OCI-LY1 (cell line): ENCODE results near the gene LRRC4B.
A peak's percentile ranks its signal among the peaks of the same experiment; 100 is the strongest.
"Not testable (repeated sequence)": the region's sequence is repeated elsewhere in the genome, so short reads cannot be mapped to it uniquely, and the experiment has no call there.

Experiments
- H2AFZ ChIP-seq: fragments of 200-600 bp; sonication (generic), shearing (Covaris generic); 2 replicates; pipeline ENCODE4 v1.6.0; 2014; ENCODE audit warnings: antibody characterized with exemption, mild to moderate bottlenecking, low read length
- H3F3A ChIP-seq: fragments of 200-600 bp; sonication (generic), shearing (Covaris generic); 2 replicates; pipeline ENCODE4 v1.6.0; 2014; ENCODE audit warnings: mild to moderate bottlenecking, antibody characterized with exemption, low read length, moderate library complexity; ENCODE audit not compliant: insufficient read depth
- H3K27ac ChIP-seq: fragments of 200-600 bp; sonication (generic); 2 replicates; pipeline ENCODE4 v1.5.1; 2014; ENCODE audit warnings: low read length, mixed run types, mild to moderate bottlenecking, low read depth; ENCODE audit not compliant: poor library complexity, severe bottlenecking
- H3K27me3 ChIP-seq: fragments of 200-600 bp; sonication (generic); 2 replicates; pipeline ENCODE4 v1.6.0; 2014; ENCODE audit warnings: antibody characterized with exemption, mild to moderate bottlenecking, low read length, moderate library complexity; ENCODE audit not compliant: insufficient read depth
- H3K36me3 ChIP-seq: fragments of 200-600 bp; sonication (generic); 2 replicates; pipeline ENCODE4 v1.6.1; 2014; ENCODE audit warnings: mild to moderate bottlenecking, antibody characterized with exemption, low read length, moderate library complexity, mixed read lengths; ENCODE audit not compliant: insufficient read depth
- H3K4me1 ChIP-seq: fragments of 200-600 bp; sonication (generic); 2 replicates; pipeline ENCODE4 v1.5.1; 2014; ENCODE audit warnings: mild to moderate bottlenecking, low read length, moderate library complexity; ENCODE audit not compliant: insufficient read depth, severe bottlenecking
- H3K4me2 ChIP-seq: fragments of 200-600 bp; sonication (generic), shearing (Covaris generic); 2 replicates; pipeline ENCODE4 v1.6.1; 2014; ENCODE audit warnings: low read length
- H3K4me3 ChIP-seq: fragments of 200-600 bp; sonication (generic); 2 replicates; pipeline ENCODE4 v1.5.1; 2014; ENCODE audit warnings: low read length, low read depth, mild to moderate bottlenecking, mixed read lengths; ENCODE audit not compliant: poor library complexity, severe bottlenecking
- H3K79me2 ChIP-seq: fragments of 200-600 bp; shearing (Covaris generic); 2 replicates; pipeline ENCODE4 v1.6.1; 2016; ENCODE audit warnings: mixed run types, low read length, mixed read lengths; ENCODE audit not compliant: insufficient read depth
- H3K9ac ChIP-seq: fragments of 200-600 bp; sonication (generic), shearing (Covaris generic); 2 replicates; pipeline ENCODE4 v1.6.1; 2014; ENCODE audit warnings: mild to moderate bottlenecking, low read length, mixed read lengths
- H3K9me2 ChIP-seq: fragments of 200-600 bp; sonication (generic), shearing (Covaris generic); 2 replicates; pipeline ENCODE4 v1.6.1; 2014; ENCODE audit warnings: low read depth, mild to moderate bottlenecking, low read length, mixed read lengths
- H3K9me3 ChIP-seq: fragments of 200-600 bp; shearing (Covaris generic); 2 replicates; pipeline ENCODE4 v1.6.1; 2014; ENCODE audit warnings: low read length, mixed read lengths
- H4K20me1 ChIP-seq: fragments of 200-600 bp; sonication (generic), shearing (Covaris generic); 2 replicates; pipeline ENCODE4 v1.6.0; 2016; ENCODE audit warnings: mild to moderate bottlenecking, low read length; ENCODE audit not compliant: insufficient read depth
- EZH2 ChIP-seq: fragments of 200-600 bp; sonication (generic), shearing (Covaris generic); IDR thresholded peaks from 2 replicates; pipeline ENCODE4 v1.8.0; 2017; ENCODE audit warnings: borderline replicate concordance, mixed run types, mild to moderate bottlenecking, antibody characterized with exemption, low read length, moderate library complexity, mixed read lengths
- TF ChIP-seq, protein P1 (sequence below): fragments of 200-600 bp; sonication (generic), shearing (Covaris generic); IDR thresholded peaks from 2 replicates; pipeline ENCODE4 v1.5.1; 2017; ENCODE audit warnings: mild to moderate bottlenecking, antibody characterized with exemption, low read length, moderate library complexity, mixed read lengths

Gene LRRC4B, protein sequence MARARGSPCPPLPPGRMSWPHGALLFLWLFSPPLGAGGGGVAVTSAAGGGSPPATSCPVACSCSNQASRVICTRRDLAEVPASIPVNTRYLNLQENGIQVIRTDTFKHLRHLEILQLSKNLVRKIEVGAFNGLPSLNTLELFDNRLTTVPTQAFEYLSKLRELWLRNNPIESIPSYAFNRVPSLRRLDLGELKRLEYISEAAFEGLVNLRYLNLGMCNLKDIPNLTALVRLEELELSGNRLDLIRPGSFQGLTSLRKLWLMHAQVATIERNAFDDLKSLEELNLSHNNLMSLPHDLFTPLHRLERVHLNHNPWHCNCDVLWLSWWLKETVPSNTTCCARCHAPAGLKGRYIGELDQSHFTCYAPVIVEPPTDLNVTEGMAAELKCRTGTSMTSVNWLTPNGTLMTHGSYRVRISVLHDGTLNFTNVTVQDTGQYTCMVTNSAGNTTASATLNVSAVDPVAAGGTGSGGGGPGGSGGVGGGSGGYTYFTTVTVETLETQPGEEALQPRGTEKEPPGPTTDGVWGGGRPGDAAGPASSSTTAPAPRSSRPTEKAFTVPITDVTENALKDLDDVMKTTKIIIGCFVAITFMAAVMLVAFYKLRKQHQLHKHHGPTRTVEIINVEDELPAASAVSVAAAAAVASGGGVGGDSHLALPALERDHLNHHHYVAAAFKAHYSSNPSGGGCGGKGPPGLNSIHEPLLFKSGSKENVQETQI

DNA sequence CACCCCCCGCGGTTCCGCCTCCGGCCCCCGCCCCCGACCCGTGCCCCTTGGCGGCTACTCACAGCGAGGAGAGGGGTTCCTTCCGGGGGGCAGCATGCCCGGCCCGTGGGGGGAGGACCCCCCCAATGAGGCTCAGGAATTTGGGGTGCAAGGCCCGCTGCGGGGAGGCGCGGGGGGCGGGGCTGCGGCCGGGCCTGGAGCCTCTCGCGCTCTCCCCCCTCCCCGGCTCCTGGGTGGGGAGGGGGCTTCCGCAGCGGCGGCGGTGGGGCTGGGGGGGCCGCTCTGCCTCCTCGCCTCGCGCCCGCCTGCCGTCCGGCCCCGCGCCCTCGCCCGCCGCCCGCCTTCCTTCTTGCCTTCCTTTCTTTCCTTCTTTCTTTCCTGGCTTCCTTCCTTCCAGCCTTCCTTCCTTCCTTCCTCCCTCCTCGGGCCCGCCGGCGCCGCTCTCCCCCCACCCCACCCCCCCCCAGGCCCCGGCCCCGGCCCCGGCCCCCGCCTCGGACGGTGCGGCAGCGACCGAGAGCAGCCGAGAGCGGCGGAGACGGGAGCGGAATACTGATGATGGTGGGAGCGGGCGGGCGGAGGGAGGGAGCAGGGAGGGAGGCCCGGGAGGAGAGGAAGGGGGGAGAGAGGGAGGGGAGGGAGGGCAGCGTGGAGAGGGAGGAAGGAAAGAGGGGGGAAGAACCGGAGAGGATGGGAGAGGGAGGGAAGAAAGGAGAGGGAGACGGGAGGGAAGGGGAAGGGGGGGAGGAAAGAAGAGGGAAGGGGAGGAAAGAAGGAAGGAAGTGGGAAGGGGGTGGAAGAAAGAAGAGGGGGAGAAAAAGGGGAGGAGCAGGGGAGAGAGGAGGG lies at the start of gene LRRC4B:
Gene LRRC4B (minus strand): TSS at position 554 of the 846 bp plus-strand sequence. CDS start 19,597 bp downstream, outside the sequence.
- TF ChIP-seq EZH2, result no peak
- TF ChIP-seq, protein P1, sequence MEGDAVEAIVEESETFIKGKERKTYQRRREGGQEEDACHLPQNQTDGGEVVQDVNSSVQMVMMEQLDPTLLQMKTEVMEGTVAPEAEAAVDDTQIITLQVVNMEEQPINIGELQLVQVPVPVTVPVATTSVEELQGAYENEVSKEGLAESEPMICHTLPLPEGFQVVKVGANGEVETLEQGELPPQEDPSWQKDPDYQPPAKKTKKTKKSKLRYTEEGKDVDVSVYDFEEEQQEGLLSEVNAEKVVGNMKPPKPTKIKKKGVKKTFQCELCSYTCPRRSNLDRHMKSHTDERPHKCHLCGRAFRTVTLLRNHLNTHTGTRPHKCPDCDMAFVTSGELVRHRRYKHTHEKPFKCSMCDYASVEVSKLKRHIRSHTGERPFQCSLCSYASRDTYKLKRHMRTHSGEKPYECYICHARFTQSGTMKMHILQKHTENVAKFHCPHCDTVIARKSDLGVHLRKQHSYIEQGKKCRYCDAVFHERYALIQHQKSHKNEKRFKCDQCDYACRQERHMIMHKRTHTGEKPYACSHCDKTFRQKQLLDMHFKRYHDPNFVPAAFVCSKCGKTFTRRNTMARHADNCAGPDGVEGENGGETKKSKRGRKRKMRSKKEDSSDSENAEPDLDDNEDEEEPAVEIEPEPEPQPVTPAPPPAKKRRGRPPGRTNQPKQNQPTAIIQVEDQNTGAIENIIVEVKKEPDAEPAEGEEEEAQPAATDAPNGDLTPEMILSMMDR, result no peak
- H3K4me3 ChIP-seq, result no peak within 1 kb of the TSS
- no peaks in the 10 kb centered on the region for H3K36me3 ChIP-seq
- H3K9ac ChIP-seq, result no peak within 1 kb of the TSS
- no peaks in the 10 kb centered on the region for H4K20me1 ChIP-seq
- H3K4me2 ChIP-seq, result no peak within 1 kb of the TSS
- H3K4me1 ChIP-seq, result no peaks in the 10 kb centered on the region
- H2AFZ ChIP-seq, result no peak within 1 kb of the TSS
- no peaks in the 10 kb centered on the region for H3K9me2 ChIP-seq
- no peaks in the 10 kb centered on the region for H3K79me2 ChIP-seq
- H3F3A ChIP-seq, result no peaks in the 10 kb centered on the region
- no peaks in the 10 kb centered on the region for H3K9me3 ChIP-seq
- H3K27ac ChIP-seq, result no peak within 1 kb of the TSS
- H3K27me3 ChIP-seq, result peaks cover 5% of the 10 kb centered on the region; the same call in 1 of the 2 replicates

DNA sequence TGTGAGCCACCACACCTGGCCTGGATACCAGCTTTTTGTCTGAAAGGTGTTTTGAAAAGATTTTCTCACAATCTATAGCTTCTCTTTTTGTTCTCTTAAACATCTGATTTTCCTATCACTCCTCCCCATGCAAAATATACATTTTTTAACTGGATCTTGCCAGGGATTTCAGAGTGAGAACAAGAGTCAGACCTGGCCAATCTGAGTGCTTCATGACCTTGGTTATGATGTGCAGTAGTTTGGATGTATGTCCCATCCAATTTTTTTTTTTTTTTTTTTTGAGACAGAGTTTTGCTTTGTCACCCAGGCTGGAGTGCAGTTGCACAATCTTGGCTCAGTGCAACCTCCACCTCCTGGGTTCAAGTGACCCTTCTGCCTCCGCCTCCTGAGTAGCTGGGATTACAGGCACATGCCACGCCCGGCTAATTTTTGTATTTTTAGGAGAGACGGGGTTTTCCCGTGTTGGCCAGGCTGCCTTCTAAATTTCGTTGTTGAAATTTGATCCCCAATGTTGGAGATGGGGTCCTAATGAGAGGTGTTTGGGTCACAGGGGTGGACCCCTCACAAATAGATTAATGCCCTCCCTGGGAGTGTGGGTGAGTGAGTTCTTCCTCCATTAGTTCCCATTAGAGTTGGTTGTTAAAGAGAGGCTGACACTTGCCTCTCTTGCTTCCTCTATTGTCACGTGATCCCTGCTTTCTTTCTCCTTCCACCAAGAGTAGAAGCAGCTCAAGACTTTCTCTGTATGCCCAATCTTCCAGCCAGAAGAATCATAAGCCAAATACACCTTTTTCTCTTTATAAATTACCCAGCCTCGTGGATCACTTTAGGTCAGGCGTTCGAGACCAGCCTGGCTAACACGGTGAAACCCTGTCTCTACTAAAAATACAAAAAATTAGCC lies 44.5 kb upstream of the LRRC4B start:
- H3K79me2 ChIP-seq, H3K36me3 ChIP-seq, H3K27me3 ChIP-seq, H3K4me3 ChIP-seq, H3K4me2 ChIP-seq, H3K9me3 ChIP-seq, H3K9ac ChIP-seq, H3K9me2 ChIP-seq, H4K20me1 ChIP-seq, H3F3A ChIP-seq, H3K4me1 ChIP-seq, H2AFZ ChIP-seq, H3K27ac ChIP-seq: not testable (repeated sequence)

- H2AFZ ChIP-seq, result no peak overlapping the region
- H3K27ac ChIP-seq, result no peak overlapping the region
- H3K27me3 ChIP-seq, result no peaks in the 10 kb centered on the region
- no peaks in the 10 kb centered on the region for H3K4me1 ChIP-seq
- no peak overlapping the region for H3K9ac ChIP-seq
- H4K20me1 ChIP-seq, result no peaks in the 10 kb centered on the region
- H3K79me2 ChIP-seq, result no peaks in the 10 kb centered on the region
- TF ChIP-seq EZH2, result no peak
- TF ChIP-seq, protein P1, result peak; percentile 49; the same call in 1 of the 2 replicates
- no peaks in the 10 kb centered on the region for H3F3A ChIP-seq
- H3K4me3 ChIP-seq, result no peak overlapping the region
- H3K9me3 ChIP-seq, result no peaks in the 10 kb centered on the region
- H3K9me2 ChIP-seq, result no peaks in the 10 kb centered on the region
- no peak overlapping the region for H3K4me2 ChIP-seq
- H3K36me3 ChIP-seq, result no peaks in the 10 kb centered on the region
Observed at GRCh38 chr19:50607874-50608785, 39.9 kb upstream of the LRRC4B start.
